GM23338 (cell line): Measurements from ENCODE around the gene TNNI3K.

Experiments used
- CREB1 ChIP-seq: fragments of 250-450 bp; sonication (Bioruptor Pico); IDR thresholded peaks from 2 replicates; pipeline ENCODE4 v1.5.0; 2020; ENCODE audit warnings: low read depth, mild to moderate bottlenecking, moderate library complexity
- CTCF ChIP-seq, 2 experiments: fragments of 200-600 bp in 1 of 2; sonication (generic) in 1 of 2; conservative IDR thresholded peaks; 2 replicates each; pipeline versions ENCODE4 v1.5.1 to v1.6.1; 2016 to 2017; ENCODE audit warnings: antibody characterized with exemption in 2 of 2, low read depth in 2 of 2, mild to moderate bottlenecking in 2 of 2, moderate library complexity in 1 of 2
- EZH2 ChIP-seq: fragments of 200-600 bp; sonication (generic); IDR thresholded peaks from one replicate; pipeline ENCODE4 v1.8.0; 2017; ENCODE audit warnings: antibody characterized with exemption, mild to moderate bottlenecking, low read depth; ENCODE audit not compliant: unreplicated experiment
- EZH2phosphoT487 ChIP-seq: fragments of 200-600 bp; sonication (generic); IDR thresholded peaks from one replicate; pipeline ENCODE4 v1.8.1; 2018; ENCODE audit warnings: antibody characterized with exemption; ENCODE audit not compliant: unreplicated experiment
- JUNB ChIP-seq: IDR thresholded peaks from one replicate; pipeline ENCODE4 v1.6.1; 2016; ENCODE audit warnings: antibody characterized with exemption; ENCODE audit not compliant: unreplicated experiment
- POLR2AphosphoS5 ChIP-seq: IDR thresholded peaks from 2 replicates; pipeline ENCODE4 v1.6.1; 2016; ENCODE audit warnings: antibody characterized with exemption, low read depth
- STAT1 ChIP-seq: IDR thresholded peaks from one replicate; pipeline ENCODE4 v1.6.1; 2016; ENCODE audit warnings: antibody characterized with exemption; ENCODE audit not compliant: unreplicated experiment
- ZNF114 ChIP-seq: fragments of 250-450 bp; sonication (Bioruptor Pico); IDR thresholded peaks from 2 replicates; pipeline ENCODE4 v1.5.0; 2020; ENCODE audit warnings: mild to moderate bottlenecking, moderate library complexity
- ZNF331 ChIP-seq: fragments of 250-450 bp; sonication (Bioruptor Pico); IDR thresholded peaks from 2 replicates; pipeline ENCODE4 v1.5.0; 2020; ENCODE audit warnings: low read depth, mild to moderate bottlenecking, moderate library complexity
- TF ChIP-seq, protein P1 (sequence below): IDR thresholded peaks from one replicate; pipeline ENCODE4 v1.6.1; 2018; ENCODE audit warnings: antibody characterized with exemption; ENCODE audit not compliant: unreplicated experiment
- TF ChIP-seq, protein P2 (sequence below): IDR thresholded peaks from 2 replicates; pipeline ENCODE4 v1.6.1; 2016; ENCODE audit warnings: antibody characterized with exemption

GRCh38 chr1:74571891-74572290 lies 336.7 kb downstream of the TNNI3K start:
- TF ChIP-seq CTCF (conservative IDR thresholded peaks at IDR 0.05; ENCODE audit: low read depth in 2 of 2): no peak
- no peak for TF ChIP-seq ZNF114 (CRISPR knock-in tag)
- TF ChIP-seq, protein P1, sequence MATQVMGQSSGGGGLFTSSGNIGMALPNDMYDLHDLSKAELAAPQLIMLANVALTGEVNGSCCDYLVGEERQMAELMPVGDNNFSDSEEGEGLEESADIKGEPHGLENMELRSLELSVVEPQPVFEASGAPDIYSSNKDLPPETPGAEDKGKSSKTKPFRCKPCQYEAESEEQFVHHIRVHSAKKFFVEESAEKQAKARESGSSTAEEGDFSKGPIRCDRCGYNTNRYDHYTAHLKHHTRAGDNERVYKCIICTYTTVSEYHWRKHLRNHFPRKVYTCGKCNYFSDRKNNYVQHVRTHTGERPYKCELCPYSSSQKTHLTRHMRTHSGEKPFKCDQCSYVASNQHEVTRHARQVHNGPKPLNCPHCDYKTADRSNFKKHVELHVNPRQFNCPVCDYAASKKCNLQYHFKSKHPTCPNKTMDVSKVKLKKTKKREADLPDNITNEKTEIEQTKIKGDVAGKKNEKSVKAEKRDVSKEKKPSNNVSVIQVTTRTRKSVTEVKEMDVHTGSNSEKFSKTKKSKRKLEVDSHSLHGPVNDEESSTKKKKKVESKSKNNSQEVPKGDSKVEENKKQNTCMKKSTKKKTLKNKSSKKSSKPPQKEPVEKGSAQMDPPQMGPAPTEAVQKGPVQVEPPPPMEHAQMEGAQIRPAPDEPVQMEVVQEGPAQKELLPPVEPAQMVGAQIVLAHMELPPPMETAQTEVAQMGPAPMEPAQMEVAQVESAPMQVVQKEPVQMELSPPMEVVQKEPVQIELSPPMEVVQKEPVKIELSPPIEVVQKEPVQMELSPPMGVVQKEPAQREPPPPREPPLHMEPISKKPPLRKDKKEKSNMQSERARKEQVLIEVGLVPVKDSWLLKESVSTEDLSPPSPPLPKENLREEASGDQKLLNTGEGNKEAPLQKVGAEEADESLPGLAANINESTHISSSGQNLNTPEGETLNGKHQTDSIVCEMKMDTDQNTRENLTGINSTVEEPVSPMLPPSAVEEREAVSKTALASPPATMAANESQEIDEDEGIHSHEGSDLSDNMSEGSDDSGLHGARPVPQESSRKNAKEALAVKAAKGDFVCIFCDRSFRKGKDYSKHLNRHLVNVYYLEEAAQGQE: peak; percentile 34
- TF ChIP-seq EZH2: no peak
- TF ChIP-seq JUNB: no peak
- TF ChIP-seq EZH2phosphoT487: no peak
- TF ChIP-seq, protein P2, sequence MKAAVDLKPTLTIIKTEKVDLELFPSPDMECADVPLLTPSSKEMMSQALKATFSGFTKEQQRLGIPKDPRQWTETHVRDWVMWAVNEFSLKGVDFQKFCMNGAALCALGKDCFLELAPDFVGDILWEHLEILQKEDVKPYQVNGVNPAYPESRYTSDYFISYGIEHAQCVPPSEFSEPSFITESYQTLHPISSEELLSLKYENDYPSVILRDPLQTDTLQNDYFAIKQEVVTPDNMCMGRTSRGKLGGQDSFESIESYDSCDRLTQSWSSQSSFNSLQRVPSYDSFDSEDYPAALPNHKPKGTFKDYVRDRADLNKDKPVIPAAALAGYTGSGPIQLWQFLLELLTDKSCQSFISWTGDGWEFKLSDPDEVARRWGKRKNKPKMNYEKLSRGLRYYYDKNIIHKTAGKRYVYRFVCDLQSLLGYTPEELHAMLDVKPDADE: no peak
- no peak for TF ChIP-seq POLR2AphosphoS5
- TF ChIP-seq CREB1 (CRISPR knock-in tag): no peak
- TF ChIP-seq ZNF331 (CRISPR knock-in tag): no peak
- TF ChIP-seq STAT1: no peak
